H1 (cell line): ENCODE data around the gene RAVER2. TPM values are rescaled to one million over a fixed set of nuclear protein-coding genes. Genes with fewer than 3 reads are reported as not detected.

Source experiments
- CTCF ChIA-PET: fragments of 300-600 bp; sonication (Branson Sonifier 250); formaldehyde crosslinking; loops from one replicate; lab custom pipeline; 2021; ENCODE audit not compliant: partially characterized antibody; lab: Charles Lee
- POLR2A ChIA-PET: fragments of 300-600 bp; sonication (Branson Sonifier 250); formaldehyde crosslinking; loops from one replicate; lab custom pipeline; 2021; ENCODE audit warnings: inconsistent platforms; ENCODE audit not compliant: partially characterized antibody; lab: Charles Lee
- DNase-seq, 2 experiments: peaks; one replicate each; pipeline versions ENCODE4 v3.0.0 to v3.0.0-alpha.2; 2010 to 2022; ENCODE audit warnings: low spot score in 2 of 2, low read depth in 1 of 2, mixed read lengths in 1 of 2
- FAIRE-seq: peaks from 2 replicates; lab custom pipeline; 2011; peaks lifted over from hg19 to GRCh38; lab: Jason Lieb, UNC
- H2AFZ ChIP-seq: 2 replicates; pipeline ENCODE4 v1.8.1; 2012; ENCODE audit warnings: low read length, inconsistent platforms
- H2AK5ac ChIP-seq: 2 replicates; pipeline ENCODE4 v1.6.1; 2013; ENCODE audit warnings: low read depth, low read length
- H2BK120ac ChIP-seq: replicated peaks from 2 replicates; pipeline ENCODE3; 2013; ENCODE audit warnings: low read depth, low read length, inconsistent platforms
- H2BK12ac ChIP-seq: 2 replicates; pipeline ENCODE4 v1.6.1; 2013; ENCODE audit warnings: low read depth, low read length
- H2BK15ac ChIP-seq: 2 replicates; pipeline ENCODE4 v1.6.1; 2013; ENCODE audit warnings: low read length
- H2BK20ac ChIP-seq: 2 replicates; pipeline ENCODE4 v1.6.1; 2013; ENCODE audit warnings: low read length
- H2BK5ac ChIP-seq: 2 replicates; pipeline ENCODE4 v1.6.1; 2013; ENCODE audit warnings: low read depth, low read length
- H3K14ac ChIP-seq: 2 replicates; pipeline ENCODE4 v1.6.1; 2013; ENCODE audit warnings: inconsistent platforms; ENCODE audit not compliant: insufficient read length
- H3K18ac ChIP-seq: 2 replicates; pipeline ENCODE4 v1.6.1; 2013; ENCODE audit warnings: low read length; ENCODE audit errors: extremely low read depth
- H3K23ac ChIP-seq: 2 replicates; pipeline ENCODE4 v1.6.1; 2013; ENCODE audit warnings: inconsistent platforms; ENCODE audit not compliant: insufficient read length
- H3K23me2 ChIP-seq: 2 replicates; pipeline ENCODE4 v1.6.1; 2013; ENCODE audit warnings: low read depth, low read length
- H3K27ac ChIP-seq: 2 replicates; pipeline ENCODE4 v1.6.1; 2011; ENCODE audit warnings: low read depth, low read length, inconsistent platforms
- H3K27me3 ChIP-seq, 4 experiments: replicated peaks in 1 of 4; 1 replicate in 1 of 4; 2 replicates in 3 of 4; pipeline versions ENCODE4 v1.6.1 to v1.8.1; 2011 to 2013; ENCODE audit warnings: low read length in 3 of 4, mild to moderate bottlenecking in 3 of 4, inconsistent platforms in 2 of 4, mixed read lengths in 2 of 4, moderate library complexity in 1 of 4; ENCODE audit not compliant: control insufficient read depth in 3 of 4, insufficient read depth in 3 of 4; ENCODE audit errors: extremely low read depth in 1 of 4
- H3K36me3 ChIP-seq, 4 experiments: 2 replicates each; pipeline versions ENCODE4 v1.6.1 to v1.8.1; 2011 to 2013; ENCODE audit warnings: mild to moderate bottlenecking in 4 of 4, low read length in 3 of 4, moderate library complexity in 2 of 4, control low read depth in 1 of 4, inconsistent platforms in 1 of 4; ENCODE audit not compliant: insufficient read depth in 4 of 4, control insufficient read depth in 2 of 4
- H3K4ac ChIP-seq: replicated peaks from 2 replicates; pipeline ENCODE3; 2013; ENCODE audit warnings: low read length, low read depth, mixed read lengths, inconsistent platforms; ENCODE audit not compliant: insufficient read length
- H3K4me1 ChIP-seq, 4 experiments: replicated peaks in 1 of 4; 1 replicate in 1 of 4; 2 replicates in 3 of 4; pipeline versions ENCODE4 v1.6.1 to v1.8.1; 2011 to 2013; ENCODE audit warnings: low read length in 3 of 4, inconsistent platforms in 2 of 4, mixed read lengths in 1 of 4; ENCODE audit not compliant: insufficient read depth in 4 of 4, control insufficient read depth in 3 of 4
- H3K4me2 ChIP-seq, 2 experiments: 2 replicates each; pipeline versions ENCODE4 v1.6.1 to v1.8.1; 2011 to 2013; ENCODE audit warnings: low read depth in 2 of 2, low read length in 2 of 2, control low read depth in 1 of 2, inconsistent platforms in 1 of 2, mild to moderate bottlenecking in 1 of 2; ENCODE audit not compliant: insufficient read depth in 1 of 2
- H3K4me3 ChIP-seq, 4 experiments: fragments of 200-600, 300-600 bp in 1 of 4; sonication (generic), shearing (Covaris generic), sonication (Bioruptor Twin) in 1 of 4; 2 replicates each; pipeline versions ENCODE4 v1.5.1 to v1.8.1; 2011 to 2016; ENCODE audit warnings: low read length in 4 of 4, low read depth in 3 of 4, control low read depth in 2 of 4, inconsistent platforms in 2 of 4, mild to moderate bottlenecking in 2 of 4, mixed read lengths in 1 of 4, moderate library complexity in 1 of 4; ENCODE audit not compliant: insufficient read depth in 2 of 4; ENCODE audit errors: extremely low read depth in 1 of 4
- H3K56ac ChIP-seq: replicated peaks from 2 replicates; pipeline ENCODE3; 2013; ENCODE audit warnings: low read depth, mild to moderate bottlenecking, mixed read lengths, low read length, inconsistent platforms; ENCODE audit not compliant: insufficient read length
- H3K79me1 ChIP-seq: 2 replicates; pipeline ENCODE4 v1.6.1; 2013; ENCODE audit warnings: low read depth, low read length, control low read depth
- H3K79me2 ChIP-seq, 2 experiments: 2 replicates each; pipeline versions ENCODE4 v1.6.1 to v1.8.1; 2012 to 2013; ENCODE audit warnings: low read length in 2 of 2, mild to moderate bottlenecking in 2 of 2, inconsistent platforms in 1 of 2; ENCODE audit not compliant: insufficient read depth in 2 of 2, control insufficient read depth in 1 of 2
- H3K9ac ChIP-seq, 4 experiments: replicated peaks in 1 of 4; 1 replicate in 1 of 4; 2 replicates in 3 of 4; pipeline versions ENCODE4 v1.6.1 to v1.8.1; 2011 to 2013; ENCODE audit warnings: low read depth in 3 of 4, low read length in 3 of 4, control low read depth in 2 of 4, mild to moderate bottlenecking in 2 of 4, moderate library complexity in 2 of 4, inconsistent platforms in 1 of 4; ENCODE audit errors: extremely low read depth in 1 of 4
- H3K9me3 ChIP-seq, 2 experiments: 2 replicates each; pipeline versions ENCODE4 v1.6.1 to v1.8.1; 2012 to 2013; ENCODE audit warnings: mild to moderate bottlenecking in 2 of 2, moderate library complexity in 2 of 2, control low read depth in 1 of 2, inconsistent platforms in 1 of 2, low read depth in 1 of 2, low read length in 1 of 2, mixed read lengths in 1 of 2; ENCODE audit not compliant: insufficient read depth in 2 of 2
- H4K20me1 ChIP-seq, 2 experiments: replicated peaks in 1 of 2; 2 replicates each; pipeline versions ENCODE3 to v1.8.1; 2011 to 2013; ENCODE audit warnings: inconsistent platforms in 2 of 2, low read length in 2 of 2, mild to moderate bottlenecking in 1 of 2; ENCODE audit not compliant: insufficient read depth in 2 of 2, control insufficient read depth in 1 of 2
- H4K5ac ChIP-seq: 2 replicates; pipeline ENCODE4 v1.6.1; 2013; ENCODE audit warnings: low read length, low read depth, mixed read lengths, inconsistent platforms; ENCODE audit not compliant: insufficient read length
- H4K8ac ChIP-seq: 2 replicates; pipeline ENCODE4 v1.8.0; 2013; ENCODE audit warnings: mild to moderate bottlenecking, moderate library complexity, low read length, inconsistent platforms; ENCODE audit not compliant: insufficient read depth; ENCODE audit errors: extremely low read depth
- H4K91ac ChIP-seq: replicated peaks from 2 replicates; pipeline ENCODE3; 2013; ENCODE audit warnings: low read length, mixed read lengths, inconsistent platforms; ENCODE audit not compliant: insufficient read length
- CEBPB ChIP-seq: IDR thresholded peaks from 2 replicates; pipeline ENCODE4 v1.6.1; 2012; ENCODE audit warnings: low read depth, low read length
- SIRT6 ChIP-seq: IDR thresholded peaks from one replicate; pipeline ENCODE4 v1.7.1; 2012; ENCODE audit warnings: low read length, inconsistent platforms
- polyA plus RNA-seq, 7 experiments: library from polyadenylated mRNA; depleted of rRNA in 3 of 7; stranded (reverse) in 5 of 7; unstranded in 2 of 7; fragments of >200 nt in 5 of 7; fragments of 200-250 nt in 2 of 7; gene quantifications; 1 replicate in 5 of 7; 2 replicates in 1 of 7; 4 replicates in 1 of 7; pipeline versions ENCODE4 v1.2.1 to v1.2.3, GENCODE V29; 2011 to 2013; ENCODE audit warnings: missing spikeins in 2 of 7, mixed read lengths in 2 of 7
- total RNA-seq: library from RNA; stranded (reverse); fragmentation: NEBNext Ultra II Directional; extraction: Animal tissue kit (Norgen Biotek cat#: 25700); gene quantifications from 2 replicates; pipeline ENCODE4 v1.2.1, GENCODE V29; 2021

RAVER2 gene
- total and polyA plus RNA-seq, 2 of the 8 experiments (the other 6 are each of a cell fraction or from before 2014, with no cell fraction given), result 10.5 to 19.5 TPM

DNA sequence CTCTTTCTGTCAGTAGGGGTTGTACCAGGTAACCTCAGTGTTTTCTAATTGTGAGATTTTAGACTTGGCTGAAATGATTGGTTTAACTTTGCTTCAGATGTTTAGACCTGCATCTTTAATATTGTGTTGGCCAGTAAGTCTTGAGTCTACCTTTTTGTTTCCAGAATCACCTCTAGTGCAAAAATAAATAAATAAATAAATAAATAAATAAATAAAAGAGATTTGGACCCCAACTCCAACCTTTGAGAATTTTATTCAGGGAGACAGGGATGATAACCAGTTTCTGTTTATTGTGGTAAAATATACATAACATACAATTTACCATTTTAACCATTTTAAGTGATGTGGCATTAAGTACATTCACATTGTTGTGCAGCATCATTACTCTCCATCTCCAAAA lies 64.4 kb downstream of the RAVER2 start:
- no peaks in the 10 kb centered on the region for H3K79me2 ChIP-seq
- H2AFZ ChIP-seq, result no peak overlapping the region
- no peak overlapping the region for H3K18ac ChIP-seq
- no peak overlapping the region for H3K9ac ChIP-seq
- H4K20me1 ChIP-seq, result no peaks in the 10 kb centered on the region
- H3K14ac ChIP-seq, result no peak overlapping the region
- no peak overlapping the region for H4K8ac ChIP-seq
- H3K4me2 ChIP-seq, result no peak overlapping the region
- H4K5ac ChIP-seq, result no peak overlapping the region
- H2BK15ac ChIP-seq, result no peak overlapping the region
- H2BK5ac ChIP-seq, result no peak overlapping the region
- H3K23me2 ChIP-seq, result no peaks in the 10 kb centered on the region
- H2AK5ac ChIP-seq, result no peak overlapping the region
- CTCF ChIA-PET, result interaction anchor here (0.6 to 1.7 kb wide), 3 partner anchors 9 to 19 kb away, joined by 4 to 5 read pairs (median 4); no protein-coding TSS in a partner anchor
- no peak overlapping the region for H3K56ac ChIP-seq
- no peak overlapping the region for H3K23ac ChIP-seq
- no peak overlapping the region for H4K91ac ChIP-seq
- no peak overlapping the region for H2BK120ac ChIP-seq
- no peak overlapping the region for H3K4ac ChIP-seq
- POLR2A ChIA-PET, result no interaction called here
- no peak for DNase-seq
- H2BK12ac ChIP-seq, result no peak overlapping the region
- H2BK20ac ChIP-seq, result no peak overlapping the region
- no peaks in the 10 kb centered on the region for H3K4me1 ChIP-seq
- no peak for FAIRE-seq
- H3K79me1 ChIP-seq, result no peaks in the 10 kb centered on the region
- no peak overlapping the region for H3K27ac ChIP-seq
- H3K9me3 ChIP-seq, result no peaks in the 10 kb centered on the region
- no peaks in the 10 kb centered on the region for H3K27me3 ChIP-seq
- H3K4me3 ChIP-seq, result no peak overlapping the region
- peaks cover 0 to 3% (median 0%) of the 10 kb centered on the region in 4 experiments; a peak in 1 of 8 replicates for H3K36me3 ChIP-seq
- TF ChIP-seq SIRT6 (no peak), CEBPB (no peak)
